ENCODE measurements around the gene HUNK. TPM values are rescaled to one million over a fixed set of nuclear protein-coding genes. Genes with fewer than 3 reads are reported as not detected.
A peak's percentile ranks its signal among the peaks of the same experiment; 100 is the strongest.

HUNK gene
- not detected for polyA plus RNA-seq

DNA sequence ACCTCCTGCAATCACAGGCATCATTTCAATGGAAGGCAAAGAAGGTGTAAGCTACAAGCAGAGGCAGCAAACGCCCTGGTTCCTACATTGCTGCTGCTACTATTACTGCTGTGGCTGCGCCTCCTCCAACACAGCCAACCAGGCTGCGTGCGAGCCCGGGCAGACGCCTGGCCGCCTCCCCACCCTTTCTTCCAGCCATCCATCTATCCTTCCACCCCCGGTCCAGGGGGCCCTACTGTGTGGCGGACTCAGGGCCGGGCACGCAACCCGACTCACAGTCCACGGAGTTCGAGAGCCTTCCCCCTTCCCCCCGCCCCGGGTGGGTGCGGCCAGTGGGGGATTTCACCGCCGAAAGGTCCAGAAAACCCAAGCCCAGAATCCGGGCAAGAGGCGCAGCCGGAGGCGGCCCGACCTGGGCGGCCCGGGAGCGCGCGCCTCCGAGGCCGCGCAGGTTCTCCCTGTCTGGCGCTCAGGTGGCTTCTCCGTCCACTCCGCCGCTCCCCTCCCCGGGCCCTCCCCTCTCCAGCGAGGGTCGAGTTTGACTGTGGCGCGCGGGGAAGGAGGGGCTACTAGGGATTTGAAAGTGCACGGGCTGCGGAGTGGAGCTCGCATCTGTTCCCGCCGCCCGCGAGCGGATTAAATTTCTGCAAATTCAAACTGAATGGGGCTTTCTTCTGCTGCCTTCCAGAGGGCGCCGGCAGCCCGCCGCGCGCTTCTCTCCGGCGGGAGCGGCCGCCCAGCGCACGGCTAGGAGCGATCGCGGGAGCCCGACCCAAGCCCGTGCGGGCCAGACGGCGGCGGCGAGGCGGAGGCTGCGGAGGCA lies at the start of gene HUNK:
Gene HUNK (plus strand): TSS at position 569 of the 823 bp plus-strand sequence. CDS start 655 bp downstream, outside the sequence.
- H3K27ac Mint-ChIP-seq, result no peak within 1 kb of the TSS
- peaks cover 5 to 26% (median 25%) of the 10 kb centered on the region in 3 donors for H3K27me3 Mint-ChIP-seq (ENCODE audit: low read depth in 3 of 3)
- no peaks in the 10 kb centered on the region for H3K36me3 Mint-ChIP-seq
- peak within 1 kb of the TSS in 3 of 5 donors; percentile 31 to 68 (median 67) for H3K4me3 Mint-ChIP-seq
- DNase-seq, result no peak
- peaks cover 6 to 9% of the 10 kb centered on the region in 2 donors for H3K4me1 Mint-ChIP-seq
- no peaks in the 10 kb centered on the region for H3K9me3 Mint-ChIP-seq

DNA sequence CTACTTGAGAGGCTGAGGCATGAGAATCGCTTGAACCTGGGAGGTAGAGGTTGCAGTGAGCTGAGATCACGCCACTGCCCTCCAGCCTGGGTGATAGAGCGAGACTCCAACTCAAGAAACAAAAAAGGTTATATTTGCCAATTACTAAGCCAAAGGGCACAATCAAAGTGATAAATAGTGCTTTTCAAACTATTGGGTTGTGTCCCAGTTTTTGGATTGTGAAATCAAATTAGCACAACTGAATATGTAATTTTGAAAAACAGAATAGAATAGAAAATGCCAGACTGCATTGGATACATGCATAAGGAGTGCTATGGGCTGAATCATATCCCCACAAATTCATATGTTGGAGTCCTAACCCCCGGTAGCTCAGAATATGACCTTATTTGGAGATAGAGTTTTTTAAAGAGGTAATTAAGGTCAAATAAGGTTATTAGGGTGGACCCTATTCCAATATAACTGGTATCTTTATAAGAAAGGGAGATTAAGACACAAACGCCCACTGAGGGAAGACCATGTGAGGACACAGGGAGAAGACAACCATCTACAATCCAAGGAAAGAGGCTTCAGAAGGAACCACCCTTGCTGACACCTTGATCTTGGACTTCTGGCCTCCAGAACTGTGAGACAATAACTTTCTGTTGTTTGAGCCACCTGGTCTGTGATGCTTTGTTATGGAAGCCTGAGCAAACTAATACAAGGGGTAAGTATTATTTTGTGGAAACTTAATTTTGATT lies 42.9 kb upstream of the HUNK start:
- Mint-ChIP-seq H3K27ac (no peak overlapping the region), H3K9me3 (peaks cover 0 to 2% (median 0%) of the 10 kb centered on the region in 6 donors), H3K27me3 (ENCODE audit: low read depth in 3 of 3) (peaks cover 0 to 6% (median 1%) of the 10 kb centered on the region in 3 donors), H3K36me3 (no peaks in the 10 kb centered on the region), H3K4me1 (no peaks in the 10 kb centered on the region), H3K4me3 (no peak overlapping the region)
- no peak for DNase-seq

DNA sequence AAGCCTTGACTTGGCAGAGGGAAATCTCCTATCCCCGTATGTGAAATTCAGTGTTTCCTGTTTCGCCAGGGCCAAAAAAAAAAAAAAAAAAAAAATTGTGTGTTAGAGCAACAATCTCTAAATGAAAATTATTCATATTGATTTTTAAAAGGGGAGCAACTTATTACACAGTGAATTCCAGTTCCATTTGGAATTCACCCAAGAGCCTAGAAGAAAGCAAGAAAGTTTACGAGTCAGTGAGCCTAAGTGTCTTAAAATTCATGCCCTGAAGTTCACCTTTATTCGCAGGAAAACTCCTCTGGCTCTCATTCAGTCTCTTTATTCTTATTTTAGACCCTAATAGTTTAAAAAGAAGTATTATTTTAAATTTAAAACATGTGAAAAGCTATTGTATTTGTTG lies 42.1 kb upstream of the HUNK start:
- H3K27me3 Mint-ChIP-seq (ENCODE audit: low read depth in 3 of 3), result peaks cover 0 to 6% (median 1%) of the 10 kb centered on the region in 3 donors
- DNase-seq, result no peak
- no peaks in the 10 kb centered on the region for H3K4me1 Mint-ChIP-seq

DNA sequence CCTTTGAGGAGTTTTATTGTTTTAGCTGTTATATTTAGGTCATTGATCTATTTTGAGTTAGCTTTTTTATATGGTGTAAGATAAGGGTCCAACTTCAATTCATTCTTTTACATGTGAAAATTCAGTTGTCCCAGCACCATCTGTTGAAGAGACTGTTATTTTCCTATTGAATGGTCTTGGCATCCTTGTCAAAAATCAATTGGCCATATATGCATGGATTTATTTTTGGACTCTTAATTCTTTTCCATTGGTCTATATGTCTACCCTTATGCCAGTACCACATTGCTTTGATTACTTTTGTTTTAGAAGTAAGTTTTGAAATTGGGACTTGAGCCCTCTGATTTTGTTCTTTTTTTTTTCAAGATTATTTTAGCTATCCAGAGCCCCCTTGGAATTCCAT lies 35.8 kb upstream of the HUNK start:
- no peak overlapping the region for H3K4me3 Mint-ChIP-seq
- no peak for DNase-seq
- no peak overlapping the region for H3K27ac Mint-ChIP-seq
- H3K4me1 Mint-ChIP-seq, result no peaks in the 10 kb centered on the region
- H3K9me3 Mint-ChIP-seq, result no peaks in the 10 kb centered on the region
- peaks cover 0 to 7% (median 3%) of the 10 kb centered on the region in 3 donors for H3K27me3 Mint-ChIP-seq (ENCODE audit: low read depth in 3 of 3)
- H3K36me3 Mint-ChIP-seq, result no peaks in the 10 kb centered on the region

More for the DNA sequence above, 42.1 kb upstream of the HUNK start:
- Mint-ChIP-seq H3K27ac (no peak overlapping the region), H3K4me3 (no peak overlapping the region), H3K9me3 (peaks cover 0 to 2% (median 0%) of the 10 kb centered on the region in 6 donors), H3K36me3 (no peaks in the 10 kb centered on the region)

DNA sequence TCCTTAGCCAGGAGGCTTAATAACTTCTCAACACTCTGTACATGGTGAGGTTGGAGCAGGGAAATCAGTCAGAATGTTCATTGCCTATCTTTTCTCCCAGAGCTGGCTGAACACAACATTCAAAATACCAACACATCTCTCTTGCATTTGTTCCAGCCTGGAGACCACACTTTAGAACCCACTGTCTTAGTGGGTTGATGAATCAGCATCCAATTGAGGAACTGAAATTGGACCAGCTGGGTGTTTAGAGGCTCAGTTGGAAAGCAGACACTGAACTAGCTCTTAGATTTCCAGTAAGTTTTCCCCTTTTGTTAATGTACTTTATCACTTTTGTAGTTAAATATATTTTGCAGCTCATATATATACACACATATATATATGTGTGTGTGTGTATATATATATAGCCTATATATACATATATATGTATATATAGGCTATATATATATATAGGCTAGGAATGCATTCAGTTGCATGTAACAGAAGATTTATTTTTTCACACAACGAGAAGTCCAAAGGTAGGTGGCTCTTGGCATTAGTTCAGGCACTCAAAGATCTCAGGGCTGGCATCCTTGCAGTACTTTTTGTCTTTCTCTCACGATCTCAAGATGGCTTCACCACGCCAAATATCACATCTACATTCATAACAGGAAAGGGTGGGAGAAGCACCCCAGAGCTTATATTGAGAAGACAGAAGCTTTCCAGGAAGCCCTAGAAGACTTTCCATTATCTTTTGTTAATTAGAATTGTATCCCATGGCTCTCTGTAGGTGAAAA lies 35.0 kb upstream of the HUNK start:
- no peak overlapping the region for H3K27ac Mint-ChIP-seq
- no peaks in the 10 kb centered on the region for H3K9me3 Mint-ChIP-seq
- H3K27me3 Mint-ChIP-seq (ENCODE audit: low read depth in 3 of 3), result peaks cover 0 to 7% (median 0%) of the 10 kb centered on the region in 3 donors
- no peaks in the 10 kb centered on the region for H3K36me3 Mint-ChIP-seq
- H3K4me1 Mint-ChIP-seq, result no peaks in the 10 kb centered on the region
- no peak overlapping the region for H3K4me3 Mint-ChIP-seq
- no peak for DNase-seq

DNA sequence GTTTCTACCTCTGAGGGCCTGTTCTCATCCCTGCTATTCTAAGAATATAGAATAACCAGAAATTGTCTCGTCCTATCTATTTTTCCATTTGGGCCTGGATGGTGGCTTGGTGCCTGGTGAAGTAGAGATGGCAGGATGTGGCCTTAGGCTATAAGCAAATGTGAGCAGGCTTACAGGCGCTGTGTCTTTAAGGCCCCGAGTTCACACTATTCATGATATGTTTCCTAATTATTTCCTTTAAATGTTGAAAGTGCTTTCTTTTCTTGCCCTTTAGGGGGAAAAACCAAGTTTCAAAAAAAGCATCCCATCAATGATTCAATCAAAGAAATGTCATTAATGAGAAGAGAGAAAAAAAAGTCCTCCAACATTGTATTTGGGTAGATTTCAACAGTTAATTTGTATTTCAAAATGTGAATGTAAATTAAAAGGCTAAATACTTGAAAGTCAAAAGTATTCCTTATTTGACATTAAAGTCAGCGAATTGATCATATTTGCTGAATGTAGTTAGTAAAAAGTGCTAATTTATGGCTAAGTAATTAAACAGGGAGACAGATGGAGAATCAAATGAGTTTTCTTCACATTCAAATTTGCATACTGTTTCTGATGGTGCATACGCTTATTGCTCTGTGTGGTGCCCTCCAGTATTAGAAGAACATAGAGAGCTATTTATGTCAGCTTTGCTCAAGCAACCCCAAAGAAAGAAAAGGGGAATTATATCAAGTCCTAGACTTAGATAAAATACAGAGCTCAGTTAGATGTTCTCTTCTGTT lies 34.0 kb upstream of the HUNK start:
- Mint-ChIP-seq H3K9me3 (no peaks in the 10 kb centered on the region), H3K4me3 (no peak overlapping the region), H3K4me1 (no peaks in the 10 kb centered on the region), H3K27ac (no peak overlapping the region), H3K27me3 (ENCODE audit: low read depth in 3 of 3) (peaks cover 0 to 5% (median 0%) of the 10 kb centered on the region in 3 donors), H3K36me3 (no peaks in the 10 kb centered on the region)
- no peak for DNase-seq

DNA sequence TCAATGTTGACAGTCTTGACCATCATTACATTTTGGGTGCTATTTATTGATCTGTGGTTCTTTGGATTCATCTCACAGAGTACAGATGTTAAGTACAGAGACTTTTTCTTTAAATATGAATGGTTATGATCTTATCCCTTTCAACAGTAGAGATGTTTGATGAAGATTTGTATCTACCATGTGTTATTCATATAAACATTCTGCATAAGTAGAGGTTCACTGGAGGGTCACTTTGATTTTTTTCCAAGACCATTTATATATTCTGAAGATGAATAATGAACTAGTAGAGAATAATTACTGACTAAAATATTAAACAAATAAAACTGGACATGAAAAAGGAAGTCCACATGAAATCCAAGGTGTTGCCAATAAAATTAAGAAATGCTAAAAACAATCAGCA lies 28.6 kb upstream of the HUNK start:
- Mint-ChIP-seq H3K27me3 (ENCODE audit: low read depth in 3 of 3) (peaks cover 0 to 3% (median 0%) of the 10 kb centered on the region in 3 donors), H3K4me1 (no peaks in the 10 kb centered on the region), H3K36me3 (no peaks in the 10 kb centered on the region), H3K9me3 (no peaks in the 10 kb centered on the region), H3K27ac (no peak overlapping the region), H3K4me3 (no peak overlapping the region)
- no peak for DNase-seq

DNA sequence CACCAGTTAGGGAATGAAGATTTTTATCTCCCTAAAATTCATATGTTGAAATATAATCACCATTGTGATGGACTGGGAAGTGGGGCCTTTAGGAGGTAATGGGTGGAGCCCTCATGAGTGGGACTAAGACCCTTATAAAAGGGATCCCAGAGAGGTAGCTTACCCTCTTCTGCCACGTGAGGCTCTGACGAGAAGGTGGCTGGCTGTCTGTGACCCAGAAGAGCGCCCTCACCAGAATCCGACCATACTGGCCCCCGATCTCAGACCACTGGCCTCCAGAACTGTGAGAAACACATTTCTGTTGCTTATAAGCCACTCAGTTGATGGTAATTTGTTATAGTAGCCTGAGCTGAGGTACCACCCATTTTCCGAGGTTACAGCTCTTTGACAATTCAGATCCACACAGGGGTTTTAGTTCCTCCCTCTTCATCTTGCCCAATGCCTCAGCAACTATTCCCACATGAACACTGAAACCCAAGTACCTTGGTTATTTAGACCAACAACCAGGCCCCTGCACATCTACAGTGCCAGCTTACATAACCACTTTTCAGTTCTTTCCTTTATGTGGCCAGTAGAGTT lies 27.6 kb upstream of the HUNK start:
- H3K4me3 Mint-ChIP-seq, result no peak overlapping the region
- DNase-seq, result no peak
- peaks cover 0 to 6% (median 0%) of the 10 kb centered on the region in 3 donors for H3K27me3 Mint-ChIP-seq (ENCODE audit: low read depth in 3 of 3)
- no peaks in the 10 kb centered on the region for H3K36me3 Mint-ChIP-seq
- H3K4me1 Mint-ChIP-seq, result no peaks in the 10 kb centered on the region
- no peaks in the 10 kb centered on the region for H3K9me3 Mint-ChIP-seq
- H3K27ac Mint-ChIP-seq, result no peak overlapping the region

DNA sequence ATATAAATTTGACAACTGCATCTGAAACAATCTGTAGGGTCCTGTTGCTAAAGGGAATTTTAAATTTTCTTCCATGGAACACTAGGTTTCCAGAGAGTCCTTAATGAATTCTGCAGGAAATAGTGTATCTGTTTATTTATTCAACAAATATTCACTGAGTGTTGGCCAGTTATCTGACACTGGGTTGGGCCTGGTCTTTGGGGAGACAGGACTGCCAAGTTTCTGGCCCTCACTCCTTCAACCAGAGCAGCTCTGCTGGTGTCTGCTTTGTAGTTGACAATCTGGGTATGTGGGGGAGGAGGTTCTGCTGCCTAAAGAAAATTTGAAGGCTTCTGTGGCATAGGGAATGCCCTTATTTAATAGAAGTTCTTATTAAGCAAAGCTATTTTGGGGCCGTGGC lies 26.1 kb upstream of the HUNK start:
- no peaks in the 10 kb centered on the region for H3K9me3 Mint-ChIP-seq
- H3K27ac Mint-ChIP-seq, result no peak overlapping the region
- H3K4me3 Mint-ChIP-seq, result no peak overlapping the region
- H3K36me3 Mint-ChIP-seq, result no peaks in the 10 kb centered on the region
- DNase-seq, result no peak
- H3K27me3 Mint-ChIP-seq (ENCODE audit: low read depth in 3 of 3), result peaks cover 0 to 9% (median 0%) of the 10 kb centered on the region in 3 donors
- no peaks in the 10 kb centered on the region for H3K4me1 Mint-ChIP-seq

DNA sequence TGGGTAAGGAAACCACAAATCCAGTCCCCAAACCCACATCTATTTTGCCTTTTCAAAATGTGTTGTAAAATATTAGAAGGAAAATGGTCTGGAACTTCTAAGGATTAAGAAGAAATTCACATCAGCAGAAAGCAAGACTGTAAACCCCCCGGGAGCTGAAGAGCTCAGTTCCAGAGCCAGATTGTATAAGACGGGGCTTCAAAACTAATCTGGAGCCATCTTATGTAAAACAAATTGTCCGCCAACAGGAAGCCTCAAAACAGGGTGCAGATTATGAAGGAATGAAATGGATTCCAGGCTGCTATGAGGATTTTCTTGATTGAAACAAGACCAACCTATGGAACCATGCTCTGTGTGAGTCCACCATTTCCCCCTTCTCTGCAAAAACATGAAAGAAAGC lies 25.1 kb upstream of the HUNK start:
- Mint-ChIP-seq H3K27me3 (ENCODE audit: low read depth in 3 of 3) (peaks cover 0 to 9% (median 0%) of the 10 kb centered on the region in 3 donors), H3K36me3 (no peaks in the 10 kb centered on the region), H3K4me1 (no peaks in the 10 kb centered on the region), H3K4me3 (no peak overlapping the region), H3K27ac (no peak overlapping the region), H3K9me3 (no peaks in the 10 kb centered on the region)
- DNase-seq, result no peak

DNA sequence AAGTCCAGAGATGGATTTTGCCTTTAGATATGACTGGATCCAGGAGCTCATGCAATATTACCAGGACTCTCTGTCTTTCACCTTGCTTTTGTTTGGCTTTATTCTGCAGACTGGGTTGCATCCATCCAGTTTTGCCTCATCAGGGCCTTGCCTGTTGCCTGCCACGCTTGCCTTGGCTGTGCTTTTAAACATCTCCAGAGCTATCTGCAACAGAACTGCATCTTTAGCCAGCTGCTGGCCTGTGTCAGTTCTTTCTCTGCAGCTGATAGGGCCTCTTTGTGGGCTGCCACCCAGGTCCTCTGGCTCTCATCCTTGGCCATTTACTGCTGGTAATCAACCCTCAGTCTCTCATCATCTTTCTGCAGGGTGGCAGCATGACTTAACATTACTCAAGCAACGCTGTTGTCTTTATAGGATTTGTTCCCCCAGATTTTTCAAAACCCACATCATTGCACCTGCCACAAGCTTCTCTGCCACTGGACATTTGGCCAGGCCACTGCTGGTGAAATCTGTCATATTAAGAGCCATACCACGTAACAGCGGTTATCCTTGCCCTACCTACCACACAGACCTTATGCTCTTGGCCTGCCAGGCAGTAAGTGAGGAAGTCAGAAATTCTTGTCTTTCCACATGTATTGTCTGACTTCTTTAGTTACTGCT lies 24.4 kb upstream of the HUNK start:
- H3K4me3 Mint-ChIP-seq, result no peak overlapping the region
- H3K9me3 Mint-ChIP-seq, result no peaks in the 10 kb centered on the region

DNA sequence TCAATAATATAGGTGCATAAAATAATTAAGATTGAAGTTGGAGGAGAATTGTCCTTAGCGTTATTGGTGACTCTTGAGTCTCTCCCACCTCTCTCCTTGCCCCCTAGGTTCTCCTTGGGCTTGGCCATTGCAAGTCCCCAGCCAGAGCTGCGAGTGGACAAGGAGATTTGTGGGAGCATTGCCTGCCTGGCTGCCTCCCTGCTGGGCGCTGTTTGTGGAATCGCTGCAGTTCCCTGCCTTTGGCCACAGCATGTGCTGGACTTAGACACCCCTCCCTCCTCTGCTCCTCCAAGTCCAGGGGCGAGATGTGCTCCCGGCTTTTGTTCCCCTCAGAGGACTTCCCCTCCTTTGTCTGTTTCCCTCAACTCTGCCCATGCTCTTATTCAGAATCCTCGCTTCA lies 21.9 kb upstream of the HUNK start:
- Mint-ChIP-seq H3K27ac (no peak overlapping the region), H3K9me3 (no peaks in the 10 kb centered on the region), H3K36me3 (no peaks in the 10 kb centered on the region), H3K4me3 (no peak overlapping the region), H3K4me1 (no peaks in the 10 kb centered on the region), H3K27me3 (ENCODE audit: low read depth in 3 of 3) (peaks cover 0 to 9% (median 2%) of the 10 kb centered on the region in 3 donors)
- DNase-seq, result no peak

More for the DNA sequence above, 24.4 kb upstream of the HUNK start:
- Mint-ChIP-seq H3K4me1 (no peaks in the 10 kb centered on the region), H3K27me3 (ENCODE audit: low read depth in 3 of 3) (peaks cover 0 to 9% (median 0%) of the 10 kb centered on the region in 3 donors), H3K27ac (no peak overlapping the region), H3K36me3 (no peaks in the 10 kb centered on the region)
- no peak for DNase-seq
